ENCODE data around the gene CACFD1. TPM values are rescaled to one million over a fixed set of nuclear protein-coding genes. Genes with fewer than 3 reads are reported as not detected.

CACFD1 gene
- total and polyA plus RNA-seq, 7 donors: 2.8 to 9.4 (median 7.1) TPM

- H3K27ac ChIP-seq: peak overlapping the region; percentile 92
- no peaks in the 10 kb centered on the region for H3K27me3 ChIP-seq (ENCODE audit: insufficient read depth in 3 of 3, low read length in 2 of 3)
- ATAC-seq (peak; percentile 2 to 41 (median 32)), DNase-seq (no peak)
- peaks cover 0 to 12% of the 10 kb centered on the region in 2 donors for H3K36me3 ChIP-seq (ENCODE audit: insufficient read depth in 1 of 2, low read depth in 1 of 2)
- intact Hi-C loops (cut with DNase I): loop anchor here (5.0 to 10.0 kb wide), 2 partner anchors 43 to 106 kb away; partner anchors contain the start of genes REXO4 (in 1 of the 2), SURF1 (in 1 of the 2) and SURF2 (in 1 of the 2)
- 17 to 24% (median 20%) methylated on average over 21 to 30 of the region's 30 CpGs for WGBS, 3 donors
- no peak for TF ChIP-seq CTCF (IDR thresholded peaks at IDR 0.05)
- peak overlapping the region; percentile 93 for H3K4me3 ChIP-seq
- H3K9me3 ChIP-seq: no peaks in the 10 kb centered on the region
- H3K4me1 ChIP-seq: peaks cover 17% of the 10 kb centered on the region
These were observed 812 bp downstream of the CACFD1 start for GRCh38 chr9:133460405-133461175.

- Histone ChIP-seq H3K36me3 (ENCODE audit: insufficient read depth in 1 of 2, low read depth in 1 of 2) (peaks cover 0 to 18% of the 10 kb centered on the region in 2 donors), H3K4me3 (no peak overlapping the region), H3K9me3 (no peaks in the 10 kb centered on the region), H3K4me1 (peaks cover 17% of the 10 kb centered on the region), H3K27ac (no peak overlapping the region), H3K27me3 (ENCODE audit: insufficient read depth in 3 of 3, low read length in 2 of 3) (no peaks in the 10 kb centered on the region)
- TF ChIP-seq CTCF (IDR thresholded peaks at IDR 0.05): no peak
- intact Hi-C loops (cut with DNase I): loop anchor here (5.0 to 10.0 kb wide), 2 partner anchors 45 to 107 kb away; partner anchors contain the start of genes REXO4 (in 1 of the 2), SURF1 (in 1 of the 2) and SURF2 (in 1 of the 2)
- ATAC-seq: no peak
- WGBS, 3 donors: 46 to 59% (median 53%) methylated on average over 4 of the region's 4 CpGs
- DNase-seq: no peak
These were observed 2.2 kb downstream of the CACFD1 start for GRCh38 chr9:133461975-133462374.

GRCh38 chr9:133463234-133463863, 3.6 kb downstream of the CACFD1 start:
- intact Hi-C loops (cut with DNase I): loop anchor here (5.0 to 10.0 kb wide), 2 partner anchors 46 to 109 kb away; partner anchors contain the start of genes REXO4 (in 1 of the 2), SURF1 (in 1 of the 2) and SURF2 (in 1 of the 2)
- peaks cover 17% of the 10 kb centered on the region for H3K4me1 ChIP-seq
- H3K9me3 ChIP-seq: no peaks in the 10 kb centered on the region
- 89 to 91% (median 89%) methylated on average over 21 to 22 of the region's 22 CpGs for WGBS, 3 donors
- H3K36me3 ChIP-seq (ENCODE audit: insufficient read depth in 1 of 2, low read depth in 1 of 2): peaks cover 0 to 23% of the 10 kb centered on the region in 2 donors
- H3K27ac ChIP-seq: no peak overlapping the region
- no peaks in the 10 kb centered on the region for H3K27me3 ChIP-seq (ENCODE audit: insufficient read depth in 3 of 3, low read length in 2 of 3)
- DNase-seq: no peak
- ATAC-seq: no peak
- TF ChIP-seq CTCF (IDR thresholded peaks at IDR 0.05): no peak
- no peak overlapping the region for H3K4me3 ChIP-seq

- no peaks in the 10 kb centered on the region for H3K9me3 ChIP-seq
- peaks cover 0 to 30% of the 10 kb centered on the region in 2 donors for H3K36me3 ChIP-seq (ENCODE audit: insufficient read depth in 1 of 2, low read depth in 1 of 2)
- ATAC-seq: no peak
- intact Hi-C loops (cut with DNase I): loop anchor here (5.0 to 10.0 kb wide), 2 partner anchors 47 to 109 kb away; partner anchors contain the start of genes REXO4 (in 1 of the 2), SURF1 (in 1 of the 2) and SURF2 (in 1 of the 2)
- H3K27me3 ChIP-seq (ENCODE audit: insufficient read depth in 3 of 3, low read length in 2 of 3): no peaks in the 10 kb centered on the region
- no peak overlapping the region for H3K4me3 ChIP-seq
- DNase-seq: no peak
- WGBS, 3 donors: 88 to 92% (median 90%) methylated on average over 19 to 24 of the region's 24 CpGs
- H3K4me1 ChIP-seq: peaks cover 11% of the 10 kb centered on the region
- H3K27ac ChIP-seq: no peak overlapping the region
- no peak for TF ChIP-seq CTCF (IDR thresholded peaks at IDR 0.05)
These were observed 4.3 kb downstream of the CACFD1 start for GRCh38 chr9:133463864-133464615.

All from psoas muscle (tissue), 8 donors.